Measurements from ENCODE around the gene FLNB. TPM values are rescaled to one million over a fixed set of nuclear protein-coding genes. Genes with fewer than 3 reads are reported as not detected.

FLNB gene
- total and polyA plus RNA-seq, 9 of the 15 experiments (the other 6 are each of a cell fraction or from before 2014, with no cell fraction given), result 9.4 to 48.1 (median 25.6) TPM

DNA sequence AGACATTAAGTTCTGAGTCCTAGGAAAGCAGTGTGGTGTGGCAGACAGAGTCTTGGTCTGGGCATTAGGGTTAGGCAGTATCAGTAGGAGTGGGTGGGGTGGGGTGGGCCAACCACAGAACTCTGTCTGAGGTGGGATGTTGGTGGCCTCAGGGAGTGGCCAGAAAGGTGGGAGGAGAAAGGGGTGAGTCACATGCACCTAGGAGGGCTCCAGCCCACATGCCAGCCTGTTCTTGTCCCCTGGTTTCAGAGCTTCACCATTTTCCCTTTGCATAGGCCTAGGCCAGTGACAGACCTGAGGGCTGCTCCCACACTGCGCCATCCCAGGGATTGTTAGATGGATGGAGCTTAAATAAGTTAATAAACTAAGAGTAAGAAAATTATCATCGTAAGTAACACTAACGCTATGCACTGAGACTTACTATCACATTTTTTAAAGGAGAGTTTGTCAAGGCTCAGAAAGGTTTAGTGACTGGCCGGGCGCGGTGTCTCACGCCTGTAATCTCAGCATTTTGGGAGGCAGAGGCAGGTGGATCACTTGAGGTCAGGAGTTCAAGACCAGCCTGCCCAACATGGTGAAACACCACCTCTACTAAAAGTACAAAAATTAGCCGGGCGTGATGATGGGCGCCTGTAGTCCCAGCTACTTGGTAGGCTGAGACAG is 168.7 kb downstream of the FLNB start (continued):
- TF ChIP-seq, protein P1, sequence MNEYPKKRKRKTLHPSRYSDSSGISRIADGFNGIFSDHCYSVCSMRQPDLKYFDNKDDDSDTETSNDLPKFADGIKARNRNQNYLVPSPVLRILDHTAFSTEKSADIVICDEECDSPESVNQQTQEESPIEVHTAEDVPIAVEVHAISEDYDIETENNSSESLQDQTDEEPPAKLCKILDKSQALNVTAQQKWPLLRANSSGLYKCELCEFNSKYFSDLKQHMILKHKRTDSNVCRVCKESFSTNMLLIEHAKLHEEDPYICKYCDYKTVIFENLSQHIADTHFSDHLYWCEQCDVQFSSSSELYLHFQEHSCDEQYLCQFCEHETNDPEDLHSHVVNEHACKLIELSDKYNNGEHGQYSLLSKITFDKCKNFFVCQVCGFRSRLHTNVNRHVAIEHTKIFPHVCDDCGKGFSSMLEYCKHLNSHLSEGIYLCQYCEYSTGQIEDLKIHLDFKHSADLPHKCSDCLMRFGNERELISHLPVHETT (CRISPR knock-in tag; conservative IDR thresholded peaks at IDR 0.05 in 1 of 2, IDR thresholded peaks at IDR 0.05 in 1 of 2), result no peak
- TF ChIP-seq ZNF347 (CRISPR knock-in tag; IDR thresholded peaks at IDR 0.05; ENCODE audit: low read depth) (no peak), ETS2 (tag; IDR thresholded peaks at IDR 0.05; ENCODE audit: borderline replicate concordance, poor library complexity, severe bottlenecking) (no peak), RBM34 (IDR thresholded peaks at IDR 0.05; ENCODE audit: borderline replicate concordance, insufficient read depth, low read length) (no peak)
- TF ChIP-seq, protein P2, sequence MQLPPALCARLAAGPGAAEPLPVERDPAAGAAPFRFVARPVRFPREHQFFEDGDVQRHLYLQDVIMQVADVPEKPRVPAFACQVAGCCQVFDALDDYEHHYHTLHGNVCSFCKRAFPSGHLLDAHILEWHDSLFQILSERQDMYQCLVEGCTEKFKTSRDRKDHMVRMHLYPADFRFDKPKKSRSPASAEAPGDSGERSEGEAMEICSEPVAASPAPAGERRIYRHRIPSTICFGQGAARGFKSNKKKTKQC (CRISPR knock-in tag; IDR thresholded peaks at IDR 0.05), result no peak
- TF ChIP-seq, protein P3, sequence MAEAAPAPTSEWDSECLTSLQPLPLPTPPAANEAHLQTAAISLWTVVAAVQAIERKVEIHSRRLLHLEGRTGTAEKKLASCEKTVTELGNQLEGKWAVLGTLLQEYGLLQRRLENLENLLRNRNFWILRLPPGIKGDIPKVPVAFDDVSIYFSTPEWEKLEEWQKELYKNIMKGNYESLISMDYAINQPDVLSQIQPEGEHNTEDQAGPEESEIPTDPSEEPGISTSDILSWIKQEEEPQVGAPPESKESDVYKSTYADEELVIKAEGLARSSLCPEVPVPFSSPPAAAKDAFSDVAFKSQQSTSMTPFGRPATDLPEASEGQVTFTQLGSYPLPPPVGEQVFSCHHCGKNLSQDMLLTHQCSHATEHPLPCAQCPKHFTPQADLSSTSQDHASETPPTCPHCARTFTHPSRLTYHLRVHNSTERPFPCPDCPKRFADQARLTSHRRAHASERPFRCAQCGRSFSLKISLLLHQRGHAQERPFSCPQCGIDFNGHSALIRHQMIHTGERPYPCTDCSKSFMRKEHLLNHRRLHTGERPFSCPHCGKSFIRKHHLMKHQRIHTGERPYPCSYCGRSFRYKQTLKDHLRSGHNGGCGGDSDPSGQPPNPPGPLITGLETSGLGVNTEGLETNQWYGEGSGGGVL (CRISPR knock-in tag; IDR thresholded peaks at IDR 0.05), result no peak

All from K562 (cell line).